ENCODE data around the gene MARCHF3.
"Not testable (repeated sequence)": the region's sequence is repeated elsewhere in the genome, so short reads cannot be mapped to it uniquely, and the experiment has no call there.

MARCHF3 gene

GRCh38 chr5:127061537-127061936 is 31.2 kb upstream of the MARCHF3 start:
- ATAC-seq (replicated peaks) (no peak), DNase-seq (no peak)
- H3K4me1 Mint-ChIP-seq = peaks cover 4 to 12% of the 10 kb centered on the region in 2 donors
- H3K9me3 Mint-ChIP-seq = no peaks in the 10 kb centered on the region
- no peak overlapping the region for H3K4me3 Mint-ChIP-seq
- no peaks in the 10 kb centered on the region for H3K27me3 Mint-ChIP-seq
- H3K27ac Mint-ChIP-seq = no peak overlapping the region
- H3K36me3 Mint-ChIP-seq = peaks cover 10 to 14% of the 10 kb centered on the region in 2 donors

DNA sequence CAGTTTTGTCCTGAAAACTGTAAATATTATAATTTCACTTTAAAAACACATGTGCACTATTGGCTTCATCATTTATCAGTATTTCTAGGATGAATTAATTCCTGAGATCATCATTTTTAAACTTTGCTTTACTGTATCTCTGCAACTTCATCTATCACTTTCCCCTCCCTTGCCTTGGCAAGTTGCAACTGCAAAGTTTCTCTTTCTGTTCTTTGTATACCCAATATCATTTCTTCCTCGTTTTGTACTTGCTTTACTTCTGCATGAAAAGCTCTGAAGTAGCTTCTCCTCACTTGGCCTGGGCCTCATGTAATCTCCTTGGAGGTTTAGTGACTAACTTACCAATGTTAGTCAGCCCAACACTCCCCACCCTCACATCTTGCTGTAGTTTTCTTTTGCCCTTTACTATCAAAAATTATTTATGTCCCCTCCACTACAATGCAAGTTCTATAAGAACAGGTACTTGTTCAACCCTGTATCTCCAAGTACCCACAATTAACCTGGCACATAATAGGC is 30.2 kb upstream of the MARCHF3 start:
- no peaks in the 10 kb centered on the region for H3K27me3 Mint-ChIP-seq
- H3K9me3 Mint-ChIP-seq = peaks cover 6 to 7% of the 10 kb centered on the region in 2 donors
- peaks cover 4 to 12% of the 10 kb centered on the region in 2 donors for H3K4me1 Mint-ChIP-seq
- H3K27ac Mint-ChIP-seq = no peak overlapping the region
- ATAC-seq (replicated peaks) (no peak), DNase-seq (no peak)
- H3K4me3 Mint-ChIP-seq = no peak overlapping the region
- H3K36me3 Mint-ChIP-seq = peaks cover 17 to 22% of the 10 kb centered on the region in 2 donors

GRCh38 chr5:127056896-127057295 is 26.5 kb upstream of the MARCHF3 start:
- peaks cover 30 to 43% of the 10 kb centered on the region in 2 donors for H3K36me3 Mint-ChIP-seq
- peaks cover 6 to 7% of the 10 kb centered on the region in 2 donors for H3K9me3 Mint-ChIP-seq
- no peaks in the 10 kb centered on the region for H3K27me3 Mint-ChIP-seq
- no peak overlapping the region for H3K4me3 Mint-ChIP-seq
- H3K4me1 Mint-ChIP-seq = peaks cover 4 to 12% of the 10 kb centered on the region in 2 donors
- DNase-seq (no peak), ATAC-seq (replicated peaks) (no peak)
- H3K27ac Mint-ChIP-seq = no peak overlapping the region

DNA sequence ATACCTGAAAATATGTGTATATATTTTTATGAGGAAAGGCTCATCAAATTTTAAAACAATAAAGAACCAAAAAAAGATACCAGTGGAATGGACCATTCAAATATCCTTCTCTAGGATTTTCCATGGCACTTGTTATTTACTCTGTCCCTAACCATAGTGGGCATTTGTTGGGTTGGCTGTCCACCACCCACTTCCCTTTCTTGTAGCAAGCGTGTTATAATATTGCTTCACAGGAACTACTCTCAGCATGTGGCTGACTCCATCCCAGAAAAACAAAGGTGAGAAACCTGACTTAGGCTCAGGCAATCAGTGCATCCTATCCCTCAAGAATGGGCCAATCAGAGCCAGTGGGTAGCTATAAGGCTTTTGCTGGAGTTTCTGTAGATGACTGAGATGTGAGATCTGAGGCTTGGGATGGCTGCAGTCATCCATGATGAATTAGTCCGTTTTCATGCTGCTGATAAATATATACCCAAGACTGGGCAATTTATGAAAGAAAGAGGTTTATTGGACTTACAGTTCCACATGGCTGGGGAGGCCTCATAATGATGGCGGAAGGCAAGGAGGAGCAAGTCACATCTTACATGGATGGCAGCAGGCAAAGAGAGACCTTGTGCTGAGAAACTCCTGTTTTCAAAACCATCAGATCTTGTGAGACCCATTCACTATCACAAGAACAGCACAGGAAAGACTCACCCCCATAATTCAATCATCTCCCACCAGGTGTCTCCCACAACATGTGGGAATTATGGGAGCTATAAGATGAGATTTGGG is 25.7 kb upstream of the MARCHF3 start:
- Mint-ChIP-seq H3K9me3 (peaks cover 6 to 7% of the 10 kb centered on the region in 2 donors), H3K27me3 (no peaks in the 10 kb centered on the region), H3K4me1 (peaks cover 4 to 8% of the 10 kb centered on the region in 2 donors), H3K27ac (no peak overlapping the region), H3K36me3 (peaks cover 31 to 49% of the 10 kb centered on the region in 2 donors), H3K4me3 (no peak overlapping the region)
- DNase-seq (no peak), ATAC-seq (replicated peaks) (no peak)

DNA sequence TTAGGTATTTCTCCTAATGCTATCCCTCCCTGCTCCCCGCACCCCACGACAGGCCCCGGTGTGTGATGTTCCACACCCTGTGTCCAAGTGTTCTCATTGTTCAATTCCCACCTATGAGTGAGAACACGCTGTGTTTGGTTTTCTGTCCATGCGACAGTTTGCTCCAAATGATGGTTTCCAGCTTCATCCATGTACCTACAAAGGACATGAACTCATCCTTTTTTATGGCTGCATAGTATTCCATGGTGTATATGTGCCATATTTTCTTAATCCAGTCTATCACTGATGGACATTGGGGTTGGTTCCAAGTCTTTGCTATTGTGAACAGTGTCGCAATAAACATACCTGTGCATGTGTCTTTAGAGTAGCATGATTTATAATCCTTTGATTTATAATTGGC is 23.2 kb upstream of the MARCHF3 start:
- peaks cover 33 to 50% of the 10 kb centered on the region in 2 donors for H3K36me3 Mint-ChIP-seq
- H3K4me3 Mint-ChIP-seq; H3K27me3 Mint-ChIP-seq; H3K27ac Mint-ChIP-seq; H3K9me3 Mint-ChIP-seq; H3K4me1 Mint-ChIP-seq; DNase-seq; ATAC-seq (replicated peaks): not testable (repeated sequence)

DNA sequence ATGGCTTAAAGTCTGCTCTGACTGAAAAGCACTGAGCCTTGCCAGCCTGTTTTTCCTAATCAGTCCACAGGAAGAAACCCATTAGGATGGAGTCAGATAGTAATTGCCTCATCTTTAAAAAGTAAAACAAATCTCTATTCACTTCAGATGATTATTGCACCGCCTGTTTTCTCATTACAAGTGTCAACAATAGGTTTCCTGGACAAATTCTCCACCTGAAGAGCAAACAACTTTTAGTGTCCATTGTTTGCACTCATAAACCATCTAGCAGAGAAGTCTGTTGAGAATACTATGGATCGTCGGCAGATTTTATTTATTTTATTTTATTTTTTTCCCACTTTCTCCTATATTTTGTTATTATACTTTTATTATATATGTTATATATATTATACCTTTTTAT is 22.7 kb upstream of the MARCHF3 start:
- DNase-seq (no peak), ATAC-seq (replicated peaks) (no peak)
- Mint-ChIP-seq H3K27ac (no peak overlapping the region), H3K4me1 (no peaks in the 10 kb centered on the region), H3K27me3 (no peaks in the 10 kb centered on the region), H3K9me3 (peaks cover 6 to 7% of the 10 kb centered on the region in 2 donors), H3K4me3 (no peak overlapping the region), H3K36me3 (peaks cover 38 to 54% of the 10 kb centered on the region in 2 donors)

GRCh38 chr5:127051591-127051990 is 21.2 kb upstream of the MARCHF3 start:
- Mint-ChIP-seq H3K27ac (no peak overlapping the region), H3K9me3 (peaks cover 6 to 7% of the 10 kb centered on the region in 2 donors), H3K27me3 (no peaks in the 10 kb centered on the region), H3K4me1 (no peaks in the 10 kb centered on the region), H3K4me3 (no peak overlapping the region), H3K36me3 (peaks cover 35 to 48% of the 10 kb centered on the region in 2 donors)
- DNase-seq (no peak), ATAC-seq (replicated peaks) (no peak)

DNA sequence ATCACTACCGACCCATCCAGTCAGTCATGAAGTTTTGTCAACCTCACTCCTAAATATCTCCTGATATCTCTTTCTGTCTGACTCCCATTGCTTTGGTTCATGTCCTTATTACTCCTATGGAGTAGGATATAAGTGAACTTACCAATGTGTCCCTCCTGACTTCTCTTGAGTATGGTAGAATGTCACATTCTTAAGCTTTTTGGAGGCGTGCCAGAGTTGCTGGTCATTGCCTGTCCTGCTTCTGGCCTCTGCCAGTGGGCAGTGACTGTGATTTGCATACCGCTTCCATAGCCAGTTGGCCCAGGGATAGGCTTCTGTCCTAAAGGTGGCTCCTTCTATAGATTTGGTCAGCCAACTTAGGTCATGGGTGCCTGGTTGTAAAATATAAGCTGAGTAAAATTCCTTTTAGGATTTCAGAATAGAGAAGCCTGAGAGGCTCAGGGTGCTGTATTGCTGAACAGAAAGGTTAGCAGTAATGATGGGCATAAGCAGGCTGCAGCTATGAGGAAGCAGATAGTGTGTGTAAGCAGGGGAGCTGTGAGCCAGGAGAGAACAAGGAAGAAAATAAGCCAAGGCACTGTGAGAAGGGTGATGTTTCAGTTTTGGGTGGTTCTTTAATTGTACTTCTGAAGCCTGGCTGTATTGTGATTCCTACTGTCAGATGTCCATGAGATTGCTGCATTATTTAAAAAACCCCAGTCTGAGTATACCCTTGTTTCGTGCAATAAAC is 16.1 kb upstream of the MARCHF3 start:
- Mint-ChIP-seq H3K27ac (no peak overlapping the region), H3K4me3 (no peak overlapping the region), H3K36me3 (peaks cover 11 to 16% of the 10 kb centered on the region in 2 donors), H3K9me3 (no peaks in the 10 kb centered on the region), H3K4me1 (peaks cover under 1 to 5% of the 10 kb centered on the region in 2 donors), H3K27me3 (no peaks in the 10 kb centered on the region)
- no peak for DNase-seq
- ATAC-seq (replicated peaks) = no peak

- DNase-seq (no peak), ATAC-seq (replicated peaks) (no peak)
- Mint-ChIP-seq H3K9me3 (no peaks in the 10 kb centered on the region), H3K4me3 (no peak overlapping the region), H3K4me1 (peaks cover 10% of the 10 kb centered on the region in 2 donors), H3K27me3 (no peaks in the 10 kb centered on the region), H3K27ac (no peak overlapping the region), H3K36me3 (peaks cover 0 to 8% of the 10 kb centered on the region in 2 donors)
Observed at GRCh38 chr5:127042593-127042992, 12.2 kb upstream of the MARCHF3 start.

DNA sequence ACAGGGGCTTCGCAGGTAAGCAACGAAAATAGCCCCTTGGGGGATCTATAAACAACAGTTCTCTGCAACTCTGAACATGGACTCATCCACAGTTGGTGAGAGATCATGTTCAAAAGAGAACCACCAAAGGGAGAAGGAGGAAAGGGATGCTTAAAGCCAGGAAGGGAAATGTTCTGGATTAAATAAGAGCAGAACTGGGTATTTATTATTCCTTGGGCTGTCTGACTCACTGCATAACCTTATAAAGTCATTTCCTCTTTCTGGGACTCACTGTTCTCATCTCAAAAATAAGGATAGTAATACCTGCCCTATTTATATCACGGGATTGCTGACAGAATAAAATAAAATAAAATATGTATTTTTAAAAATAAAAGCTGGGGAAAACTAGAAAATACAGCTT is 11.2 kb upstream of the MARCHF3 start:
- no peaks in the 10 kb centered on the region for H3K9me3 Mint-ChIP-seq
- H3K4me3 Mint-ChIP-seq = no peak overlapping the region
- H3K27ac Mint-ChIP-seq = no peak overlapping the region
- ATAC-seq (replicated peaks) (peak; percentile 51 to 53), DNase-seq (no peak)
- peaks cover 10% of the 10 kb centered on the region in 2 donors for H3K4me1 Mint-ChIP-seq
- H3K27me3 Mint-ChIP-seq = no peaks in the 10 kb centered on the region
- peaks cover 0 to 13% of the 10 kb centered on the region in 2 donors for H3K36me3 Mint-ChIP-seq

- Mint-ChIP-seq H3K27ac (no peak overlapping the region), H3K27me3 (no peaks in the 10 kb centered on the region), H3K4me3 (no peak overlapping the region), H3K36me3 (peaks cover 0 to 13% of the 10 kb centered on the region in 2 donors), H3K9me3 (no peaks in the 10 kb centered on the region), H3K4me1 (peaks cover 10% of the 10 kb centered on the region in 2 donors)
- no peak for DNase-seq
- no peak for ATAC-seq (replicated peaks)
Observed at GRCh38 chr5:127040796-127041520, 10.6 kb upstream of the MARCHF3 start.

DNA sequence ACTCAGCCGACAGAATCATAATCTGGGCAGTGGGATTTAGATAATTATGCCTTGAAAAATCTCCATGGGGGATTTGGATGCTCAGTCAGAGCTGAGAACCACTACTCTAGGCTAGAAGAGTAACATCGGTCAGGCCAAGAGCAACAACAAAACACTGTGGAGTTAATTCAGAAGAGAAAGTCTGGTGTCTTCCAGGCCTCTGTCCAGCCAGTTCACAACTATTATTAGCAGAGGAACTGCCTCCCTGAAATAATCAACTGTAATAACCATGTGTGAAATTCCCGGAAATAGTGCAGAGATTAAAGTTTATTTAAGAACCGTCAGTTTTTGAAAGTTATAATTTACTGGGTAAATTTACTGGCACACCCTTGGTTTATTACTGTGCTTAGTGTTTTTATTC is 8.2 kb upstream of the MARCHF3 start:
- Mint-ChIP-seq H3K27ac (no peak overlapping the region), H3K4me1 (peaks cover 10 to 16% of the 10 kb centered on the region in 2 donors), H3K9me3 (no peaks in the 10 kb centered on the region), H3K27me3 (no peaks in the 10 kb centered on the region), H3K4me3 (no peak overlapping the region), H3K36me3 (peaks cover 0 to 17% of the 10 kb centered on the region in 2 donors)
- ATAC-seq (replicated peaks) (no peak), DNase-seq (no peak)

DNA sequence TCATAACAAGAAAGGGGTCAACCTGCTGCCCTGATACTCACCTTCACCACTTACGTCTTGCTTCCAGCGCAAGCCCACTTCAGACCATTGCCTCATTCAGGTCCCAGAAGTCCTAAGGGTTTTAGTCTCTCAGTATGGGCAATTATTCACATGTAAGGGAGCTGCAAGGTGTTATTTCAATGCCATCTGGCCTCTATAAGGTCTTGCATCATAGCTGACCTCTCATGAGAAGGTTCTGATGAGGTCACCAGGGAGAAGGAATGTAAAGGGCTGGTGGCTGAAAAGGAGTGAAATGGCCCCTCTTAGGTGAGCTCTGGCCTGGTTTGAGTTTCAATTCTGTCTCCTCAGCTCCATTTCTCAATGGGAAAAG is 1.5 kb upstream of the MARCHF3 start:
- ATAC-seq (replicated peaks) (no peak), DNase-seq (no peak)
- H3K36me3 Mint-ChIP-seq = peaks cover 9 to 12% of the 10 kb centered on the region in 2 donors
- peak overlapping the region; percentile 97 for H3K27ac Mint-ChIP-seq
- no peaks in the 10 kb centered on the region for H3K27me3 Mint-ChIP-seq
- H3K4me3 Mint-ChIP-seq = peak overlapping the region; percentile 89 to 98
- no peaks in the 10 kb centered on the region for H3K9me3 Mint-ChIP-seq
- H3K4me1 Mint-ChIP-seq = peaks cover 16 to 40% of the 10 kb centered on the region in 2 donors

DNA sequence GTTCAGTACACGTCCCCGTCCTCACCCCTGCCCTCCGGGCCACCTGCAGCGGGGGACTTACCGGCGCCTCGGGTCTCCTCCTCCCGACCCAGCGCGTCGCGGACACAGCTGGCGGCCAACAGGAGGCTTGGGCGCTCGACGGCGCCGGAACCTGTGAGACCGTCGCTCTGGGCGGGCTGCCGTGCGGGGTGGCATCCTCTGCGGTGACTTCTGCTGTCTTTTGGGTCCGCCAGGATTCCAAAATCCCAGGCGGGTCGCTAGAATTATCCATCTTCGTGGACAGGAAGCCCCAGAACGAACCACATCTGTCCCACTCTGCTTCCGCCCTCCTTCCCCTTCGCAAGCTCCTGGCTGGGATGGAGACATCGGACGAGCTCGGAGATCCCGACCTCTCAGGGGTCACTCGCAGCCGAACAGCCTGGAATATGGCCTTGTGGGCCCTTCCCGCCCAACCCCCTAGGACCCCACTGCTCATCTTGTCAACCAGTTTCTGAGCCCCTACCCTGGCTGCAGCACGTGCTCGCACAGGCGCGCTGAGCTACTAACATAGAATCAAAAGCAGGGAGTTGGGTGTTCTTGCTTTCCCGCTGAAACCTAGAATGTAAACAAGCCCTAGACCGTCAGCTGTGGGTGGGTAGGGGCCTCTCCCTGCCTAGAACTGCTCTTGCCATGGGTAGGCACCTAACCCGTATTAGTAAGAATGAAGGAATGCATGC is 947 bp upstream of the MARCHF3 start:
- Mint-ChIP-seq H3K4me3 (peak overlapping the region; percentile 89 to 98), H3K9me3 (no peaks in the 10 kb centered on the region), H3K4me1 (peaks cover 16 to 45% of the 10 kb centered on the region in 2 donors), H3K27me3 (no peaks in the 10 kb centered on the region), H3K27ac (peak overlapping the region; percentile 97), H3K36me3 (peaks cover 9 to 12% of the 10 kb centered on the region in 2 donors)
- ATAC-seq (replicated peaks) (peak; percentile 31 to 41), DNase-seq (no peak)

Measured in stimulated activated naive B cell treated with anti-CD40 and anti-IgM and Interleukin-4, amounts not matched to agents 10 μg/mL and 1 μg/mL and 100 μg/mL, for 72 hours (primary cell).